GM12878 (cell line): ENCODE results near the gene CTSF. TPM values are rescaled to one million over a fixed set of nuclear protein-coding genes. Genes with fewer than 3 reads are reported as not detected.
A peak's percentile ranks its signal among the peaks of the same experiment; 100 is the strongest.

Source experiments
- ATAC-seq: fragments of 200-7000 bp; cut with Tn5 transposase; 3 replicates; pipeline ENCODE4 v1.9.1; 2020; ENCODE audit warnings: mild to moderate bottlenecking, moderate library complexity
- BruUV-seq: library from RNA; stranded (reverse); fragments of 400-500 nt; replicated peaks from 2 replicates; lab custom pipeline; 2021; lab: Mats Ljungman, UMichigan
- CTCF ChIA-PET: fragments of 300-600 bp; sonication (Branson Sonifier 250); formaldehyde crosslinking; extraction: SDS; loops from one replicate; lab custom pipeline; 2021; ENCODE audit warnings: inconsistent platforms; lab: Yijun Ruan, JAX
- POLR2A ChIA-PET: fragments of 350-600 bp; formaldehyde crosslinking; extraction: SDS; loops from one replicate; lab custom pipeline; 2021; ENCODE audit warnings: inconsistent platforms; lab: Charles Lee
- RAD21 ChIA-PET: fragments of 300-600 bp; sonication (Branson Sonifier 250); formaldehyde crosslinking; loops from one replicate; lab custom pipeline; 2023; ENCODE audit warnings: antibody characterized with exemption; ENCODE audit not compliant: unreplicated experiment; lab: Charles Lee
- SMC1A ChIA-PET: fragments of 300-600 bp; sonication (Branson Sonifier 250); formaldehyde crosslinking; loops from one replicate; lab custom pipeline; 2023; ENCODE audit not compliant: unreplicated experiment, uncharacterized antibody; lab: Charles Lee
- DNase-seq: peaks from one replicate; pipeline ENCODE4 v3.0.0-alpha.2; 2011; ENCODE audit warnings: low read depth, low spot score
- FAIRE-seq: peaks from 3 replicates; lab custom pipeline; 2011; peaks lifted over from hg19 to GRCh38; lab: Jason Lieb, UNC
- H2AFZ ChIP-seq: 2 replicates; pipeline ENCODE4 v1.6.0; 2011; ENCODE audit warnings: low read depth, low read length, control low read depth; ENCODE audit not compliant: control insufficient read depth
- H3K27ac ChIP-seq: 2 replicates; pipeline ENCODE4 v1.5.1; 2011; ENCODE audit warnings: control low read depth; ENCODE audit not compliant: control insufficient read depth, insufficient read depth
- H3K27me3 ChIP-seq, 2 experiments: replicated peaks in 1 of 2; 2 replicates each; pipeline versions ENCODE4 v1.6.0 to v1.6.1; 2011; ENCODE audit warnings: low read length in 1 of 2; ENCODE audit not compliant: control insufficient read depth in 2 of 2, insufficient read depth in 2 of 2
- H3K36me3 ChIP-seq, 2 experiments: 2 replicates each; pipeline ENCODE4 v1.5.1; 2011; ENCODE audit warnings: low read length in 1 of 2; ENCODE audit not compliant: control insufficient read depth in 2 of 2, insufficient read depth in 2 of 2
- H3K4me1 ChIP-seq: 2 replicates; pipeline ENCODE4 v1.6.1; 2011; ENCODE audit warnings: mild to moderate bottlenecking, low read length, moderate library complexity, mixed read lengths; ENCODE audit not compliant: control insufficient read depth, insufficient read depth
- H3K4me2 ChIP-seq: 2 replicates; pipeline ENCODE4 v1.6.0; 2011; ENCODE audit warnings: control low read depth; ENCODE audit not compliant: control insufficient read depth, insufficient read depth
- H3K4me3 ChIP-seq: fragments of 200-600 bp; sonication (generic); 2 replicates; pipeline ENCODE4 v1.5.1; 2016
- H3K79me2 ChIP-seq: 2 replicates; pipeline ENCODE4 v1.6.0; 2011; ENCODE audit warnings: low read length; ENCODE audit not compliant: control insufficient read depth, insufficient read depth
- H3K9ac ChIP-seq: 2 replicates; pipeline ENCODE4 v1.8.0; 2011; ENCODE audit warnings: low read length, control low read depth, mixed read lengths; ENCODE audit not compliant: control insufficient read depth, insufficient read depth
- H3K9me3 ChIP-seq: replicated peaks from 3 replicates; pipeline ENCODE4 v1.5.1; 2011; ENCODE audit warnings: mild to moderate bottlenecking, low read length; ENCODE audit not compliant: control insufficient read depth, insufficient read depth
- H4K20me1 ChIP-seq: 2 replicates; pipeline ENCODE4 v1.6.0; 2011; ENCODE audit not compliant: control insufficient read depth, insufficient read depth
- BHLHE40 ChIP-seq, 2 experiments: fragments of 450-650 bp in 1 of 2; IDR thresholded peaks; 2 replicates each; pipeline ENCODE4 v1.6.1; 2011 to 2017; ENCODE audit warnings: low read depth in 2 of 2, borderline replicate concordance in 1 of 2, improper control_type of control experiment in 1 of 2, low read length in 1 of 2, mild to moderate bottlenecking in 1 of 2
- BMI1 ChIP-seq: fragments of 450-650 bp; IDR thresholded peaks from 2 replicates; pipeline ENCODE4 v1.6.1; 2016; ENCODE audit warnings: mild to moderate bottlenecking, moderate library complexity, borderline replicate concordance
- FOXK2 ChIP-seq: fragments of 450-650 bp; IDR thresholded peaks from 2 replicates; pipeline ENCODE4 v1.6.1; 2017; ENCODE audit warnings: mild to moderate bottlenecking, moderate library complexity
- GABPA ChIP-seq: IDR thresholded peaks from 2 replicates; pipeline ENCODE4 v1.6.1; 2014; ENCODE audit warnings: antibody characterized with exemption, low read depth, mild to moderate bottlenecking, inconsistent platforms
- GATAD2B ChIP-seq: fragments of 450-650 bp; conservative IDR thresholded peaks from 2 replicates; pipeline ENCODE4 v1.6.1; 2017; ENCODE audit warnings: low read depth, mild to moderate bottlenecking, moderate library complexity
- IKZF1 ChIP-seq: fragments of 450-650 bp; conservative IDR thresholded peaks from 2 replicates; pipeline ENCODE4 v1.6.1; 2017; ENCODE audit warnings: antibody characterized with exemption, mild to moderate bottlenecking
- IKZF2 ChIP-seq, 2 experiments: fragments of 450-650 bp; IDR thresholded peaks; 2 replicates each; pipeline ENCODE4 v1.6.1; 2017; ENCODE audit warnings: mild to moderate bottlenecking in 2 of 2, moderate library complexity in 2 of 2
- NR2C1 ChIP-seq: fragments of 450-650 bp; IDR thresholded peaks from 2 replicates; pipeline ENCODE4 v1.6.1; 2017; ENCODE audit warnings: antibody characterized with exemption, mild to moderate bottlenecking, moderate library complexity
- SIX5 ChIP-seq: IDR thresholded peaks from 2 replicates; pipeline ENCODE4 v1.6.1; 2011; ENCODE audit warnings: mild to moderate bottlenecking, low read depth, low read length, moderate library complexity; ENCODE audit not compliant: severe bottlenecking
- SMC3 ChIP-seq: IDR thresholded peaks from 2 replicates; pipeline ENCODE4 v1.6.1; 2011; ENCODE audit warnings: low read length, improper control_type of control experiment, borderline replicate concordance
- TBL1XR1 ChIP-seq: IDR thresholded peaks from 2 replicates; pipeline ENCODE4 v1.6.1; 2012; ENCODE audit warnings: low read depth, low read length, improper control_type of control experiment
- WGBS: methylation state at CpG from one replicate; pipeline ENCODE4 v1.1.6; 2016; ENCODE audit warnings: low lambda C conversion rate; ENCODE audit not compliant: insufficient replicate concordance, insufficient coverage; ENCODE audit errors: missing lambda C conversion rate; 5-methylcytosine and 5-hydroxymethylcytosine counted together
- in situ Hi-C: fragments of 300-500 bp; cut with MboI; formaldehyde crosslinking; loops from 9 replicates; pipeline ENCODE4 v1.14.3; 2018; ENCODE audit warnings: mixed read lengths
- intact Hi-C: fragments of 100-400 bp; cut with micrococcal nuclease; formaldehyde crosslinking; loops from one replicate; pipeline ENCODE4 v1.14.2; 2022; ENCODE audit not compliant: unreplicated experiment
- polyA plus RNA-seq, 11 experiments: library from polyadenylated mRNA; depleted of rRNA in 4 of 11; unstranded in 6 of 11; stranded (reverse) in 5 of 11; fragments of >200 nt; fragmentation: Nextera tagmentation in 4 of 11; fragmentation: Illumina TruSeq in 1 of 11; extraction: Ambion mirVana in 4 of 11; extraction: Trizol in 1 of 11; gene quantifications; 1 replicate in 1 of 11; 2 replicates in 10 of 11; pipeline versions ENCODE4 v1.2.1 to v1.2.3, GENCODE V29; 2011 to 2016; ENCODE audit warnings: inconsistent platforms in 2 of 11, missing spikeins in 2 of 11, low read depth in 1 of 11
- total RNA-seq, 4 experiments: library from RNA; depleted of rRNA in 3 of 4; stranded (reverse); fragments of >200 nt in 3 of 4; fragmentation: Illumina TruSeq in 1 of 4; extraction: Trizol in 1 of 4; gene quantifications; 2 replicates each; pipeline versions ENCODE4 v1.2.1 to v1.2.3, GENCODE V29; 2013 to 2021
- TF ChIP-seq, protein P1 (sequence below): IDR thresholded peaks from 2 replicates; pipeline ENCODE4 v1.6.1; 2012; ENCODE audit warnings: mild to moderate bottlenecking, low read depth, low read length
- TF ChIP-seq, protein P2 (sequence below): fragments of 450-650 bp; IDR thresholded peaks from 2 replicates; pipeline ENCODE4 v1.6.1; 2016; ENCODE audit warnings: mild to moderate bottlenecking
- TF ChIP-seq, protein P3 (sequence below): fragments of 150-350 bp; IDR thresholded peaks from 2 replicates; pipeline ENCODE4 v1.6.1; 2016; ENCODE audit warnings: low read depth, low read length

Gene CTSF
- total and polyA plus RNA-seq, 10 of the 15 experiments (the other 5 are each of a cell fraction or from before 2014, with no cell fraction given), result 0.11 to 0.41 (median 0.26) TPM; not detected in 4

DNA sequence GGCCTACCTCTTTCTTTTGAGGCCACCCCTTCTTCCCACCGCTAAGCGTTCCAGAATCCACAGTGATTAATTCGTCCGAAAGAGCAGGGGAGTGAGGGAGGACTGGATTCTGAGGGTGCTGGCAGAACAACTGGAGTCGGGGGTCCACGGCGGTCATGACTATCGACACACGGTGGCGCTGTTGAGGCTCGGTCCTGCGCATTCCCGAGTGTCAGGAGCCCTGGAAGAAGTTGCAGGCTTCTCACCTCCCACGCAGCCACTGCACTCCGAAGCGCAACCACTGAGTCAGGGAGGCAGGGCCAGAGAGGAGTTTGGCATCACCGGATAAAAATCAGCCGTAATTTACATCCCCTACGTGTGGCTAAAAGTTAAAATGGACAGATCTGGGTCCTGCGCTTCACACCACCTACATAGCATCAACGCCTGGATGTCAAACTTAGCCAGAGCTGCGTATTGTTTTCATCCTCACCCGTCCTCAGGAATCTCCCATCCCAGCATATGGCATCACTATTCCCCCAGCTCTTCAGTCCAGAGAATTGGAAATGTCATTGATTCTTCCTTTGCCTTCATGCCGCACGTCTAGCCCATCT, 10.7 kb upstream of the CTSF start (continued):
- TF ChIP-seq GABPA, result no peak
- TF ChIP-seq TBL1XR1, result no peak
- TF ChIP-seq, protein P1, sequence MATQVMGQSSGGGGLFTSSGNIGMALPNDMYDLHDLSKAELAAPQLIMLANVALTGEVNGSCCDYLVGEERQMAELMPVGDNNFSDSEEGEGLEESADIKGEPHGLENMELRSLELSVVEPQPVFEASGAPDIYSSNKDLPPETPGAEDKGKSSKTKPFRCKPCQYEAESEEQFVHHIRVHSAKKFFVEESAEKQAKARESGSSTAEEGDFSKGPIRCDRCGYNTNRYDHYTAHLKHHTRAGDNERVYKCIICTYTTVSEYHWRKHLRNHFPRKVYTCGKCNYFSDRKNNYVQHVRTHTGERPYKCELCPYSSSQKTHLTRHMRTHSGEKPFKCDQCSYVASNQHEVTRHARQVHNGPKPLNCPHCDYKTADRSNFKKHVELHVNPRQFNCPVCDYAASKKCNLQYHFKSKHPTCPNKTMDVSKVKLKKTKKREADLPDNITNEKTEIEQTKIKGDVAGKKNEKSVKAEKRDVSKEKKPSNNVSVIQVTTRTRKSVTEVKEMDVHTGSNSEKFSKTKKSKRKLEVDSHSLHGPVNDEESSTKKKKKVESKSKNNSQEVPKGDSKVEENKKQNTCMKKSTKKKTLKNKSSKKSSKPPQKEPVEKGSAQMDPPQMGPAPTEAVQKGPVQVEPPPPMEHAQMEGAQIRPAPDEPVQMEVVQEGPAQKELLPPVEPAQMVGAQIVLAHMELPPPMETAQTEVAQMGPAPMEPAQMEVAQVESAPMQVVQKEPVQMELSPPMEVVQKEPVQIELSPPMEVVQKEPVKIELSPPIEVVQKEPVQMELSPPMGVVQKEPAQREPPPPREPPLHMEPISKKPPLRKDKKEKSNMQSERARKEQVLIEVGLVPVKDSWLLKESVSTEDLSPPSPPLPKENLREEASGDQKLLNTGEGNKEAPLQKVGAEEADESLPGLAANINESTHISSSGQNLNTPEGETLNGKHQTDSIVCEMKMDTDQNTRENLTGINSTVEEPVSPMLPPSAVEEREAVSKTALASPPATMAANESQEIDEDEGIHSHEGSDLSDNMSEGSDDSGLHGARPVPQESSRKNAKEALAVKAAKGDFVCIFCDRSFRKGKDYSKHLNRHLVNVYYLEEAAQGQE, result no peak
- TF ChIP-seq IKZF2 (IDR thresholded peaks at IDR 0.05), result peak; percentile 31 to 47; a peak in 2 of 4 replicates
- TF ChIP-seq, protein P2, sequence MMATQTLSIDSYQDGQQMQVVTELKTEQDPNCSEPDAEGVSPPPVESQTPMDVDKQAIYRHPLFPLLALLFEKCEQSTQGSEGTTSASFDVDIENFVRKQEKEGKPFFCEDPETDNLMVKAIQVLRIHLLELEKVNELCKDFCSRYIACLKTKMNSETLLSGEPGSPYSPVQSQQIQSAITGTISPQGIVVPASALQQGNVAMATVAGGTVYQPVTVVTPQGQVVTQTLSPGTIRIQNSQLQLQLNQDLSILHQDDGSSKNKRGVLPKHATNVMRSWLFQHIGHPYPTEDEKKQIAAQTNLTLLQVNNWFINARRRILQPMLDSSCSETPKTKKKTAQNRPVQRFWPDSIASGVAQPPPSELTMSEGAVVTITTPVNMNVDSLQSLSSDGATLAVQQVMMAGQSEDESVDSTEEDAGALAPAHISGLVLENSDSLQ, result no peak
- TF ChIP-seq SMC3, result peak; percentile 93
- TF ChIP-seq IKZF1, result peak; percentile 79

DNA sequence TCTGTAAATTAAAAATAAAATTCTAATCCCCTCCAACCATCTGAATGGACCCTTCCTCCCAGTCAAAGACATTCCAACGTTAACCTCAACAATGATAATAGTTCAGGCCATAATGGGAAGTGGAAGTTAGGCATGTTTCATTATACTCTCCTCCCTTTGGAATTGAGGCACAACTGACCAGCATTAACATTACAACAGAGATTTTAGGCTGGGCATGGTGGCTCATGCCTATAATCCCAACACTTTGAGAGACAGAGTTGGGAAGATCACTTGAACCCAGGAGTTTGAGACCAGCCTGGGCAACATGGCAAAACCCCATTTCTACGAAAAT, 2.4 kb upstream of the CTSF start:
- no peak overlapping the region for H3K9ac ChIP-seq
- ChIA-PET SMC1A (no interaction called here), CTCF (no interaction called here), POLR2A (interaction anchor here (0.6 to 0.7 kb wide), 2 partner anchors 173 to 481 kb away, joined by 3 to 4 read pairs; no protein-coding TSS in a partner anchor), RAD21 (interaction anchor here (0.6 kb wide), 1 partner anchor 111 kb away, joined by 3 read pairs; no protein-coding TSS in a partner anchor)
- ATAC-seq, result no peak
- no peaks in the 10 kb centered on the region for H3K9me3 ChIP-seq
- 30% methylated on average over 2 of the region's 2 CpGs for WGBS
- no peaks in the 10 kb centered on the region for H3K36me3 ChIP-seq
- DNase-seq, result no peak
- peaks cover 0 to 6% of the 10 kb centered on the region in 2 experiments; a peak in 3 of 4 replicates for H3K27me3 ChIP-seq
- no peak overlapping the region for H3K4me2 ChIP-seq
- H3K79me2 ChIP-seq, result no peaks in the 10 kb centered on the region
- H3K4me1 ChIP-seq, result no peaks in the 10 kb centered on the region
- no peak overlapping the region for H3K27ac ChIP-seq
- in situ Hi-C loops, result no loop called here
- no peak overlapping the region for H2AFZ ChIP-seq
- FAIRE-seq, result no peak
- no peak overlapping the region for H3K4me3 ChIP-seq
- intact Hi-C loops, result loop anchor here (10.0 kb wide), 1 partner anchor 264 kb away; no protein-coding TSS in a partner anchor
- BruUV-seq, result no TSS peak
- no peaks in the 10 kb centered on the region for H4K20me1 ChIP-seq
- no peak for TF ChIP-seq BHLHE40 (IDR thresholded peaks at IDR 0.05; ENCODE audit: borderline replicate concordance in 1 of 2, low read depth in 2 of 2, low read length in 1 of 2)
- TF ChIP-seq, protein P3, sequence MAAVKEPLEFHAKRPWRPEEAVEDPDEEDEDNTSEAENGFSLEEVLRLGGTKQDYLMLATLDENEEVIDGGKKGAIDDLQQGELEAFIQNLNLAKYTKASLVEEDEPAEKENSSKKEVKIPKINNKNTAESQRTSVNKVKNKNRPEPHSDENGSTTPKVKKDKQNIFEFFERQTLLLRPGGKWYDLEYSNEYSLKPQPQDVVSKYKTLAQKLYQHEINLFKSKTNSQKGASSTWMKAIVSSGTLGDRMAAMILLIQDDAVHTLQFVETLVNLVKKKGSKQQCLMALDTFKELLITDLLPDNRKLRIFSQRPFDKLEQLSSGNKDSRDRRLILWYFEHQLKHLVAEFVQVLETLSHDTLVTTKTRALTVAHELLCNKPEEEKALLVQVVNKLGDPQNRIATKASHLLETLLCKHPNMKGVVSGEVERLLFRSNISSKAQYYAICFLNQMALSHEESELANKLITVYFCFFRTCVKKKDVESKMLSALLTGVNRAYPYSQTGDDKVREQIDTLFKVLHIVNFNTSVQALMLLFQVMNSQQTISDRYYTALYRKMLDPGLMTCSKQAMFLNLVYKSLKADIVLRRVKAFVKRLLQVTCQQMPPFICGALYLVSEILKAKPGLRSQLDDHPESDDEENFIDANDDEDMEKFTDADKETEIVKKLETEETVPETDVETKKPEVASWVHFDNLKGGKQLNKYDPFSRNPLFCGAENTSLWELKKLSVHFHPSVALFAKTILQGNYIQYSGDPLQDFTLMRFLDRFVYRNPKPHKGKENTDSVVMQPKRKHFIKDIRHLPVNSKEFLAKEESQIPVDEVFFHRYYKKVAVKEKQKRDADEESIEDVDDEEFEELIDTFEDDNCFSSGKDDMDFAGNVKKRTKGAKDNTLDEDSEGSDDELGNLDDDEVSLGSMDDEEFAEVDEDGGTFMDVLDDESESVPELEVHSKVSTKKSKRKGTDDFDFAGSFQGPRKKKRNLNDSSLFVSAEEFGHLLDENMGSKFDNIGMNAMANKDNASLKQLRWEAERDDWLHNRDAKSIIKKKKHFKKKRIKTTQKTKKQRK, result no peak
- TF ChIP-seq BMI1, result no peak
- no peak for TF ChIP-seq SIX5
- TF ChIP-seq NR2C1, result no peak
- no peak for TF ChIP-seq FOXK2
- no peak for TF ChIP-seq GATAD2B
